COLO668 (cell line): ENCODE measurements around the gene HTT.
"Not testable (repeated sequence)": the region's sequence is repeated elsewhere in the genome, so short reads cannot be mapped to it uniquely, and the experiment has no call there.

Source experiments
- DNase-seq: peaks from one replicate; lab custom pipeline; 2025; ENCODE audit not compliant: unreplicated experiment; lab: John Stamatoyannopoulos, UW

The HTT gene

DNA sequence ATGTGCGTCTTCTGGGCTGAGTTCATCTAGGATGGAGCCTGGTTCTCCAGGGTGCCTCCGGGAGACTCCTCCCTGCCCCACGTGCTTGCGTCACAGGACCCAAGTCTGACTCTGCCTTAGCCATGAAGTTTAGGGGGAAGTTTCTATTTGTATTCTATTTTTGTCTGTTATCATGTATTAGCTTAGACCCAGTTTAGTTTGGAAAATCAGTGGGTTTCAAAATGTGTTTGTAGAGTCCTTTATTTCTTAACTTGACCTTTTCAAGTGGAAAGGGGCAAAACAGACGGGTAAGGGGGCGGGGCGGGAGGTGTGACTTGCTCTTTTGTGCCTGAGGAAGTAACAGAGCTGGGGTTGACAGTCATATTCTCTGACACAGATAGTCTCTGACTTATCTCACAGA, 86.0 kb downstream of the HTT start:
- no peak for DNase-seq

DNA sequence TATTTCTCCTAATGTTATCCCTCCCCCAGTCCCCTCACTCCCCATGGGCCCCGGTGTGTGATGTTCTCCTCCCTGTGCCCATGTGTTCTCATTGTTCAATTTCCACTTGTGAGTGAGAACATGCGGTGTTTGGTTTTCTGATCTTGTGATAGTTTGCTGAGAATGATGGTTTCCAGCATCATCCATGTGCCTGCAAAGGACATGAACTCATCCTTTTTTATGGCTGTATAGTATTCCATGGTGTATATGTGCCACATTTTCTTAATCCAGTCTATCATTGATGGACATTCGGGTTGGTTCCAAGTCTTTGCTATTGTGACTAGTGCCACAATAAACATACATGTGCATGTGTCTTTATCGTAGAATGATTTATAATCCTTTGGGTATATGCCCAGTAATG, 86.6 kb downstream of the HTT start:
- DNase-seq = not testable (repeated sequence)

DNA sequence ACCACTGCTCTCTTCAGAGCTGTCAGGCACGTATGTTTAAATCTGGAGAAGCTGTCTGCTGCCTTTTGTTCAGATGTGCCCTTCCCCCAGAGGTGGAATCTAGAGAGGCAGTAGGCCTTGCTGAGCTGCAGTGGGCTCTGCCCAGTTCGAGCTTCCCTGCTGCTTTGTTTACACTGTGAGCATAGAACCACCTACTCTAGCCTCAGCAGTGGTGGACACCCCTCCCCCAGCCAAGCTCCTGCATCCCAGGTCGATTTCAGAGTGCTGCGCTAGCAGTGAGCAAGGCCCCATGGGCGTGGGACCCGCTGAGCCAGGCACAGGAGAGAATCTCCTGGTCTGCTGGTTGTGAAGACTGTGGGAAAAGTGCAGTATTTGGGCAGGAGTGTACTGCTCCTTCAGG, 92.0 kb downstream of the HTT start:
- DNase-seq = not testable (repeated sequence)

DNA sequence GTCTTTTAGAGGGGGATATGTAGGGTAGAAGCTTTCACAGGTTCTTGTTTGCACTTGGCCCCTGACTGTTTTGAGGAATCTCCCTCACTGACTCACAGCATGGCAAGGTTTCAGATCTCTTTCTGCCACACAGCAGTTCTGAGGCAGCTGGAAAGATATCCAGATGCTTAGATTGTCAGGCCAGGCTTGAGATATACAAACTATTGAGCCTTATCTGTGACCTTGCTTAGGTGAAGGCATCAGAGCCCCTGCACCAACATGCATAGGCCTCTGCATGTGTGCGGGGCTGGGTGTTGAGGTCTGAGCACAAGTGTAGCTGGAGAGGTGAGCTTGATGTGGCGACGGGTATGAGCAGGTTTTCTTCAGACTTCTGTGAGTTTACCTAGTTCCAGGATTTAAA, 93.5 kb downstream of the HTT start:
- no peak for DNase-seq

DNA sequence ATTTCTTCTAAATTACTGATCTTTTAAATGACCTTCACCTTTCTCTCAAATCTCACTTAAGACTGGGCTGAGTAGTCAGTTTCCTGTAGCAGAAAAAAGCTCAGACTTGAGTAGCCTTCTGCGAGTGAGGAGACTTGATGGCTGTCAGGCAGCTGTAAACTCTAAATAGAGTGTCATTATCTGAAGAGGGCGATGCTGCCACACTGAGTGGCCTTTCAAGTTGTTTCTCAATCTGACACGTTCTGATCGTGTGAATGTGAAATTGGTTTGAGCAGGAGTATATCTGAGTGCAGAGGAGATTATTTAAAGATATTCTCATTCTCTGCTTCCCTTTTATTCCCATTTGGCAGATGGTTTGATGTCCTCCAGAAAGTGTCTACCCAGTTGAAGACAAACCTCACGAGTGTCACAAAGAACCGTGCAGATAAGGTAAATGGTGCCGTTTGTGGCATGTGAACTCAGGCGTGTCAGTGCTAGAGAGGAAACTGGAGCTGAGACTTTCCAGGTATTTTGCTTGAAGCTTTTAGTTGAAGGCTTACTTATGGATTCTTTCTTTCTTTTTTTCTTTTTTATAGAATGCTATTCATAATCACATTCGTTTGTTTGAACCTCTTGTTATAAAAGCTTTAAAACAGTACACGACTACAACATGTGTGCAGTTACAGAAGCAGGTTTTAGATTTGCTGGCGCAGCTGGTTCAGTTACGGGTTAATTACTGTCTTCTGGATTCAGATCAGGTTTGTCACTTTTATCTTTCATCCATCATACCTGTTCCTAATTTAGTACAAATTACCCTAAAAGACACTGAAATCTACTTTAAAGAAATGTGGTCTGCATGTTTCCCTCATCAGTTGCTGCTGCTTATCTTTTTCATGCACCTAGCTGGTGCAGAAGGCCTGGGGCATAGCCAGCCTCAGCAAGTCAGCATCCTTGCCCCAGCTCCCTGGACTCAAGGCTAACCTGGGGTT, 100.2 kb downstream of the HTT start:
- no peak for DNase-seq

DNA sequence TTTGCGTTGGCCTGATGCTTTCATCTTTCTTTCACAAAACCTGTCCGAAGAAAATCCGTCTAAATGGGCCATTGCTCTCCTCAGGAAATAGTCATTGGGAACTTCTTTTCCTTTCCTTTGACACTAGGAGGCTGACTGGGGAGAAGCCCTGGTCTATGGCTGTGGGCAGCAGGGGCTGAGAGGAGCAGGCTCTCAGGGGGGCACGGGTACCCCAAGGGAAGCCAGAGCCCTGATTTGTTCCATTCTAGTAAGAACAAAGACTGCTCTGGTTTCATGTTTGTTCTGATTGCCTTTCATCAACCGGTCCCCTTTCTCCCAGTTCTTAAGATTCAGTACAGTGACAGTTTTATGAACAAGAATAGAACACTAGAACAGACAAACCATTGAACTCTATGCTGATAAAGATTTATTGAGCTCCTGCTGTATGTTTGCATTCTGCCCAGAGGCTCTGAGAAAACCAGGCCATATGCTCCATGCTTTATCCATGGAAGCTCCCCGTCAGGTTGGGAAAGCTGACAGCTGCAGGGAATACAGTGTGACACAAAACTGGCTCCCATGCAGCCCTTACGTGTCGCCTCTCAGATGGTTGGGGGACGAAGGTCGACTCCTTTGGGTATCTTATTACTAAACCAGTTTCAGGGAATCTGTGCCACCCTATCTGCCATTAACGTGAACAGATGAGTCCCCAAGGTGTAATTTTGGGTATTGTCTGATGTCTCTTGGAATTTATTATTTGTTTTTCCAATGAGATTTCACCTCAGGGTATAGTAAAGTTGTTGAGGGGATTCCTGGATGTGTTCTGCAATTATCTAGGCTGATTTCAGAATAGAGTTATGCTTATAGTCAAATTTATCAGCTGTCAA, 102.1 kb downstream of the HTT start:
- DNase-seq = no peak

DNA sequence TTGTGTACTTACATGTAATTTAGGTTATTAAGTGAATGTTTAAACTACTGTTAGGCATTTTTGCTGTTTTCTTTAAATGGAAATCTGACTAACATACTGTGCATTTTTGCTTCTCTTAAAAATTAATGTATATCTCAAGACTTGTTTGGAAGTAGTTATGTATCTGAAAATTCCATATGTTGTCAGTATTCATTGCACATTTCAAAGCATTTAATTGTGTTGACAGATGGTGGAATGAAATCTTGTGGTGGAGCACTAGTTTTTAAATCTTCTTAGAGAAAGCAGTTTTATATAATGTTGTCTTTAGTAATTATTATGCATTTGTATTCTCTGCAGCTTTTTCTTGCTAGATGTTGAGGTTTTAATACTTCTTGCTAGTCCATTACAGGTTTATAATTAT, 102.9 kb downstream of the HTT start:
- DNase-seq = no peak

DNA sequence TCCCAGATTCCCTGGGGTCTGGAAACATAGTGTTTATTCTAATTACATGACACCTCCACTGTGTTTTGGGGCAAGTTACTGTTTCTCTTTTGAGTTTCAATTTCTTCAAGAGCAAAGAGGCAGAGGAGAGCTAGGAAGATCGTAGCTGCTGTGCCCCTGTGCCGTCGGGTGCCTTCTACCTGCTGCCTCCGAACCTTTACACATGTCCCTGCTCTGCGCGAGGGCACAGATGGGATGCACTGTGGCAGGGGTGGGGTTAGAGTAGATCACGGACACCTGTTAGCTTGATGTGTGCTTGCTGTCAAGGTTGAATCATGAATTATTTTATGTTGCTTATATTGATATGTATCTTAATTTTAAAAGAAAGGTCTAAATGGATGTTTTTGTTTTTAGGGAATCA, 103.4 kb downstream of the HTT start:
- no peak for DNase-seq

DNA sequence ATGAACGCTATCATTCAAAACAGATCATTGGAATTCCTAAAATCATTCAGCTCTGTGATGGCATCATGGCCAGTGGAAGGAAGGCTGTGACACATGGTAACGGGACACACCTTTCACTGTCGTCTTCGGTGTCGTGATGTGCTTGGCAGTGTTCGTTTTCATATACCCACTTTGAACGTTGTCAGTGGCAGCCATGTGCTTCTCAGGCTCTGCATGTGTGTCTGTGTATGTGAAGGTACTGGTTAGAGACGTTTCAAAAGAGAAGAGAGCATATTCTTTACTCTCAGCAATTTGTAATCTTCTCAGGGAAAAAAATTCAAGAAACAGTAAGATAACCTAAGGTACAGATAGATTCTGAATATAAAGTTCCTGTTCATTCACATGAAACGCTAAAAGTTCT, 103.9 kb downstream of the HTT start:
- DNase-seq = no peak

DNA sequence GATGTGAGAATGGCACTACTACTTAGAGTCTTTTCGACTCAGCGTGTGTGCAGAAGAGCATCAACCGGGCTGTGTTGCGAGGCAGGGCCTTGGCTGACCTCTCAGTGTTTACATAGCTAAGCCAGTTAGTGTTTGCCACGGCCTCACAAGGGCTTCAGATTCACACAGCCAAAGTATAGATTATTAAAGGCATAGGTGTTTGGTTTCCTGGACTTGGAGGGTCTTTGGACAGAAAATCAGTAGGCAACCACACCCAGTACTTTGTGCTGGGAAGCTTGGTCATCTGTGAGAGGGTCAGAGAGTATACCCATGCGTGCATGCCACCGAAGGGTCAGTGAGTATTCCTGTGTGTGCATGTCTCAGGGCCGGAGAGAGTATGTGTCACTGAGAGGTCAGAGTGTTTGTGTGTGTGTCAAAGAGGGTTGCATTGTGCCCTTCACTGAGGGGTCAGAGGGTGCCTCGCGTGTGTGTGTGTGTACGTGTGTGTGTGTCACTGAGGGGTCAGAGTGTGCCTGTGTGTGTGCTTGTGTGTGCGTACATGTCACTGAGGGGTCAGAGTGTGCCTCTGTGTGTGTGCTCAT, 104.7 kb downstream of the HTT start:
- no peak for DNase-seq

DNA sequence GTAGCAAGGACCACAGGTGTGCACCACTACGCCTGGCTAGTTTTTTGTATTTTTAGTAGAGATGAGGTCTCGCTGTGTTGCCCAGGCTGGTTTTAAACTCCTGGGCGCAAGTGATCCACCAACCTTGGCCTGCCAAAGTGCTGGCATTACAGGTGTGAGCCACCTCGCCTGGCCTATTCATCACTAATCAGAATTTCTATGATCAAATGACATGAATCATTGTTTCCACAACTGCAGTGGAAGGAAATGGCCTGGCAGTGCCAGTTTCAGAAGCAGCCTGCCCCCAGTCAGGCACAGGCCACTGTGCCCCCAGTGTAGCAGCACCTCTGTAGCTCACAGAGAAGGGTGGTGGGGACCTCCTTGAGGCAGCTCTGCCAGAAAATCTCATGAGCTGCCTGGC, 108.5 kb downstream of the HTT start:
- no peak for DNase-seq

DNA sequence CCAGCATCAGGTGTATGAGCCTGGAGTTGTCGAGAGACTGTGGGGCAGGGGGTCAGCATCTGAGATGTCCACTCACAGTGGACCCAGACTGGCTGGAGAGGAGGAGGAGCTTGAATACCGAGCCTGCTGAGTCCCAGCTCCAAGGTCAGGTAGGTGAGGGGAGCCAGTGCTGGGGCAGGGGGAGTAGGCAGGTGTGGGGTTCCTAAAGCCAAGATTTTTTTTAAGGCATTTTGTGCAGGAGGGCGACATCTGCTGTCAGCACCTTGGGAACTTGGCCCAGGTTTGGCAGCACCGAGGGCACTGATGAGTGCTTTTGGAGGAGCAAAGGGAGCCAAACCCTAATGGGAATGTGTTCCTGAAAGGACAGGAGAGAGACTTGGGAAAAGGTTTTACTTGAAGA, 110.2 kb downstream of the HTT start:
- no peak for DNase-seq

DNA sequence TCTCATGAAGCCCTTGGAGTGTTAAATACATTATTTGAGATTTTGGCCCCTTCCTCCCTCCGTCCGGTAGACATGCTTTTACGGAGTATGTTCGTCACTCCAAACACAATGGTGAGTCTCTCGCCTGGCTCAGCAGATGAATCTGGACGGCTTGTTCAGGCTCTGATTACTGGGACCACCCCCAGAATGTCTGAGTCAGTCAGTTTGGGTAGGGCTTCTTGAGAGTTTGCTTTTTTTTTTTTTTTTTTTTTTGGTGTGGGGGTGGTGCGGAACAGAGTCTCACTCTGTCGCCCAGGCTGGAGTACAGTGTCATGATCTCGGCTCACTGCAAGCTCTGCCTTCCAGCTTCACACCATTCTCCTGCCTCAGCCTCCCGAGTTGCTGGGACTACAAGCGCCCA, 112.1 kb downstream of the HTT start:
- DNase-seq = no peak

DNA sequence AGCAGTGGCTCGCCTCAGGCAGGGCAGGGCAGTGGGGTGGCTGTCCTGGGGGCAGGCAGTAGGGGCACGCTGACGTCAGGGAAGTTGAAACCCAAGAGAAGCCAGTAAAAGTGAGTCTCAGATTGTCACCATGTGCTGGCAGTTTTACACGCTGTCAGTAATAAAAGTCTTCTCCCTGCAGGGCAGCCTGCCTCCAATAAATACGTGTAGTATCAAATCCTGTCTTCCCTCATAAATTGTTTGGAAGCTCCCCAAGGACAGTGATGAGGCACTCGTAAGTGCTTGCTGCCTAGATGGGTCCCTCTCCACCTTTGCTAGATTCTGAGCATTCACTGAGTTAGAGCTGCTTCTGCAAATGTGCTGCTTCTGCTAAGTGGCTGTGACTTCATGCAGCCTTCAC, 113.6 kb downstream of the HTT start:
- no peak for DNase-seq

DNA sequence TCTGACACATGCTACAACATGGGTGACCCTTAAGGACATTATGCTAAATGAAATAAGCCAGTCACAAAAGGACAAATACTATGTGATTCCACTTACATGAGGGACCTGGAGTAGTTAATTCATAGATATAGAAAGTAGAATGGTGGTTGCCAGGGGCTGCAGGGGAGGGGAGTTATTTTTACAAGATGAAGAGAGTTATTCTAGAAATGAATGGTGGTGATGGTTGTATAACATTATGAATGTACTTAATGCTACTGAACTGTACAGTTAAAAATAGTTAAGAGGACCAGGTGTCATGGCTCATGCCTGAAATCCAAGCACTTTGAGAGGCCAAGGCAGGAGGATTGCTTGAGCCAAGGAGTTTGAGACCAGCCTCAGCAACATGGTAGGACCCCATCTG, 115.0 kb downstream of the HTT start:
- no peak for DNase-seq

DNA sequence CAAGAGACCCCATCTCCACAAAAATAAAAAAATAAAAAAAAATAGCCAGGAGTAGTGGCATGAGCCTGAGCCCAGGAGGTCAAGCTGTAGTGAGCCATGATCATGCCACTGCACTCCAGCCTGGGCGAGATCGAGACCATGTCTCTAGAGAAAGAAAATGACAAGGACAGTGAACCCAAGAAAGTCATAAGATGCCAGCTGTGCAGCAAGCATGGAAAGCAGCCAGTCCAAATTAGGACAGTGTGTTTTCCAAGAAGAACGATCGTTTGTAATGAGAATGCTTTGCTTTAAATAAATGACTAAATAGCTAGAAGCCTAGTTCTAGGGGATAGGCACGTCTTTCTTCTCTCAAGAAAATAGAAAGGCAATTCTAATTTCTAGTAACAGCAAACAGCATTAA, 116.1 kb downstream of the HTT start:
- no peak for DNase-seq

DNA sequence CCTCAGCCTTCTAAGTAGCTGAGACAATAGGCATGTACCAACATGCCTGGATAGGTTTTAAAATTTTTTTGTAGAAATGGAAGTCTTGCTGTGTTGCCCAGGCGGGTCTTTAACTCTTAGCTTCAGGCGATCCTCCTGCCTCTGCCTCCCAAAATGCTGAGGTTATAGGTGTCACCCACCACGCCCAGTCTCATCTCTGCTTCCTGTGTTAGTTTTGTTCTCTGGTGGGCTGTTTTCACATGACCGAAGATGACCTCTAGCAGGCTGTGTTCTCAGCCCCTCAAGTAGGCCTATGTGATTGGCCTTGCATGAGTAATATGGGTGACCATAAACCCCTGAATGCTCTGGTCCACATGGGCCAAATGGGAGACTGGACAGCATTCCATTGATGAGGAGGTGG, 117.7 kb downstream of the HTT start:
- DNase-seq = no peak

DNA sequence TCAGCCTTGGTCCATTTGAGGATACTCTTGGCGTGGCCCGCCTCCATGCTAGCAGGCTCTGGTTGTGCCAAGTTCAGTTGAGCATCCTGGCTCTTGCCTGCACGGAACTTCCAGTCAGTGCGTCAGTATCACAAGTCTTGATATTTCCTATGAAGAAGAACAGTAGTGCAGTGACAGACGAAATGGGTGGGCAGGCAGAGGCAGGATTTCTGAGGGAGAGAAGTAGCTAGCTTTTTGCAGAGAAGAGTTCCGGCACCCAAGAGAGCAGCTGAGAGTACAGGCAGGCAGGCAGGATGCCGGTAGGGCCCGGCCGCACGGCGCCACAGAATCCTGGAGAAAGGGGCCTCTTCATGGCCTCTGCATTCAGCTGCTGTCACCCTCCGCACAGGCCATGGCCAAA, 118.3 kb downstream of the HTT start:
- no peak for DNase-seq

DNA sequence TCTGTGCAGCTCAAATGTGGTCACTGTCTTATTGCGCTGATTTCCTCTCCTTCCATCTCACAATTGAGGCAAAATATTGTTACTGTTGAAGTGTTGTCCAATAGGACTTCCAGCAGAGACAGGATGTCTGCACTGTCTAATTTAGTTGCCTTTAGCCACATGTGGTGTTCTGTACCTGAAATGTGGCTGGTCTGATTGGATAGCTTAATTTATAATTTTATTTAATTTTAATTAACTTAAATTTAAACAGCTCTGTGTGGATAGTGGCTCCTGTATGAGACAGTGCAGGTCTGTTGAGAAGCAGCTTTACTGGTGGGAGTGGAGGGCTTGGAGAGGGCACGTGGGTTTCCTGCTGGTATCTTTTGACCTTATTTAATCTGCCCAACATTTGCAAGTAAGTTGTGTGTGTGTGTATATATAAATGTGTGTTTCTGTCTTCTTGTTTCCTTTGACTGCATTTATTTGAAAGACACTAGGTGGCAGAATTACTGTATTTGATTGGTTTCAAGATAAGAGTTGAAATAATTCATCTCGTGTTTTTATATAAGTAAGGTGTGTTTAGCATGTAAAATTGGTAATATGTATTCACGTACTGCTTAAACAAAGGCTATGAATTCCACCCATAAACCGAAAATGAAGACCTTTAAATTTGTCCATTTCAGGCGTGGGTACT, 119.2 kb downstream of the HTT start:
- DNase-seq = no peak

DNA sequence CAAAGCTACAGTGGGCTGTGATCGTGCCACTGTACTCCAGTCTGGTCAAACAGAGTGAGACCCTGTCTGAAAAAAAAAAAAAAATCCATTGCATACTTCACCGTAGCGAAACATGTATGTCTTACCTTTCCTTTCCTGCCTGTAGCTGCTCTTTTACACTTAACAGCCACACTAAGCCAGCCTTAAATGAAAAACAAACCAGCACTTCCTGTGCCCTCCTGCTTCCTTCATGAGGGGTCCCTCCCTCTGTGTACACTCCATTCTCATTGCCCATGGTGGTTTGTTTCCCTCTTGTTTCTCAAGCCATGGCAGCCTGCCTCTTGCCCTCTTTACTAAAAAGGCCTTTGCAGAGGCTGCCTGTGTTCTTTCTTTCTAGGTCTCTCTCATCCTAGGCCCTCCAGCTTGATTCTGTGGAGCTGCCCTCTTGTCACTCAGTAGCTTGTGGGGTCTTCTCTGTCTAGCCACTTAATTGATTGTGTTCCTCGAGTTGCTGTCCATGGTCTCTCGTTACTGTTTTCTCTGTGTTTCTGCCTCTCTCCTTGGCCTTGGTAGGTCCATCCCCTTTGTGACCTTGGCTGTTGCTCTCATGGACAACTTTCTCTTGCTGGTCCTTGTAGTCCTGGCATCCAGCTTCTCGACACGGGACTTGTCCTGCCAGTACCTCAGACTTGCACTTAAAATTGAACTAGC, 122.3 kb downstream of the HTT start:
- DNase-seq = no peak
